Cerebellar nuclear complex (tissue), 1 donor: ENCODE measurements around the gene ARHGAP23.
"Not testable (repeated sequence)": the region's sequence is repeated elsewhere in the genome, so short reads cannot be mapped to it uniquely, and the experiment has no call there.

Experiments
- DNase-seq, 2 experiments: peaks; one replicate each; lab custom pipeline; 2025; lab: John Stamatoyannopoulos, UW

ARHGAP23 gene

DNA sequence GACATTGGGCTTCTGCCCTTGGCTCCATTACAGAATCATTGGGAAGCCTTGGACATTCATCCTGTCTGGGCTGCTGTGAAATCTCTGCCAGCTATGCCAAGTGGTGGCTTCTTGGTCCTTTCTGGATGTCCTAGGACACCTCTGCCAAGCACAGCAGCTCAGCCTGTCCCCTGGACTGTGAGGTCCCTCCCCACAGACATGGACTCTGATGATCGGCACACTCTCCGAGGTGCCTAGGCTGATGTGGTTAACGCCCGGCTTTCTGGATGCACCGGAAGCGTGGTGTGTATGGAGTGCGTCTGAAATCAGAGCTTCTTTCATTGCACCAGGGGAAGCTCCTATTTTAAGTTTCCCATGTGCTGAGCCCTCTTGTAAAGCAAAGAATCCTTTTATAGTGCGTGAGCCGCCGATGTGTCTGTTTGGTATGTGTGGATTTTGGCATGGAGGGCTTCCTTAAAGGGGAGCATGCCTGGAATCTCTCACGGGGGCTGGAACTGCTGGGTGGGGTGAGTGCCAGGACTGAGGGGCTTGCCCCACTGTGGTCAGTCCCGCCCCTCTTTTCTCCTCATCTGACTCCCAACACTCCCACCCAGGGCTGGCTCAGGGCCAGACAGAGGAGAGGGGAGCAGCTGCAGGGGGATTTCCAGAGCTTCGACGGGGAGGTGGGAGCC is 7.0 kb upstream of the ARHGAP23 start:
- no peak for DNase-seq

DNA sequence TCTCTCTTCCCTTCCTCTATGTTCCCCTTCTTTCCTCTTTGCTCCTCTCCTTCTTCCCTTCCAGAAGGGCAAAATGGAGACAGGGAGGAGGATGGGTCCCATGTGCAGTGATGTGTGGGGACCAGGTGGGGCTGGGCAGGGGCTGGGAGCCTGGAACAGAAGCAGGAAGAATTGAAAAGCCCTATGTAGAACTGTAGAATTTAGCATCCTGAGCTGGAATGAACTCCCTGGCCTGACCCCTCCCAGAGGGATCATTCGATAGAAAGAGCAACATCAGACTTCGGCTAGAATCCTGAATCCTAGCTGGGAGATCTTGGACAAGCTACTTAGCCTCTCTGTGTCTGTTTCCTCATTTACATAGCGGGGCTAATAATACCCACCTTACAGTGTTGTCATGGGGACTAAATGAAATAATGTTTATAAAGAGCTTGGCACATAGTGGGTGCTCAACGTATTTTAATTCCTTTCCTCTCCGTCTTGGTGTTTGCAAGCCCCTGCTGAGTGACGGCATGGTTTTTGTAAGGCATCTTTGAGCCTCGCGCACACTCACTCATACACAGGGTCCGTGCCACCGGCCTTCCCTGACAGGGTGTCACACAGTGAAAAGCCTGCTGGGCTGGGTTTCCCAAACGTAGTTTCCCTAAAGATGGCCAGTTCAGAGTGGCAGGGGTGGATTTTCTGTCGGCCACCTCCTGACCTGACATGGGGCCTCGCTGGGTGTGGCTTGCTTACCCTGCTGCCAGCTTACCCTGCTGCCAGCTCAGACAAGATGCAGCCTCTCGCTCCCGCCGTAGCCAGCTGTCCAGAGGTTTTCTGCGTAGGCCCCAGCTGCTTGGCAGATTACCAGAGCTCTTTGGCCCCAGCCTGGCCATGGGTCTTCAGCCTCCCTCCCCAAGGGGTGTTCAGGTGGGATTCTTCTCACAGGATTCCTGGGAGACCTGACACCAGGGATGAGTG is 6.1 kb upstream of the ARHGAP23 start:
- DNase-seq, result no peak

DNA sequence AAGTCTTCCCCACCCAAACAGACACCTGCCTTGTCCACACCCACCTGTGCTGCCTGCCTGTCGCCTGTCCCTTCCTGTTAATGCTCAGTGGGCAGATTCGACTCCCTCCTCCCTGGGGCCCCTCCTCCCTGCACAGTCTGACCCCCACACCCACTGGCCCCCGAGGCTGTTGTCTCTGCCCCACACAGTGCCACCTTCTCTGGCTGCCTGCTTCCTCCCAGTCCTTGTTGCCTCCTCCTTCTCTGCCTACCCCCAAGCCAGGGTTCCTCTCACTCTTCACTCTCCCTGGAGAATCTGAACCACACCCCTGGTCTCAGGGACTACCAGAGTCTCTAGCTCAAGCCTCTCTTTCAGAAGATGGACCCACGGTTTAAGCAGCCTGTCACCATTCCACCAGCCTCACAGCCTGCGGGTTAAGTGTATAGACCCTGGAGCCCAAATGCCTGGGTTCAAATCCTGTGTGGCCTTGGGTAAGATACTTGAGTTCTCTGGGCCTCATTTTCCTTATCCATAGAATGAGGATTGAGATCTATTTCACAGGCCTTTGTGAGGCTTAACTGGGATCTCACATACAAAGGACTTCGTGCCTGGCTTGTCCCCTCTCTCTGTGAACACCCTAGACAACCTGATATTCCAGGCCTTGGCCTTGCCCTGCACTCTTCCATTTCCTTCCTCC is 3.8 kb upstream of the ARHGAP23 start:
- no peak for DNase-seq

DNA sequence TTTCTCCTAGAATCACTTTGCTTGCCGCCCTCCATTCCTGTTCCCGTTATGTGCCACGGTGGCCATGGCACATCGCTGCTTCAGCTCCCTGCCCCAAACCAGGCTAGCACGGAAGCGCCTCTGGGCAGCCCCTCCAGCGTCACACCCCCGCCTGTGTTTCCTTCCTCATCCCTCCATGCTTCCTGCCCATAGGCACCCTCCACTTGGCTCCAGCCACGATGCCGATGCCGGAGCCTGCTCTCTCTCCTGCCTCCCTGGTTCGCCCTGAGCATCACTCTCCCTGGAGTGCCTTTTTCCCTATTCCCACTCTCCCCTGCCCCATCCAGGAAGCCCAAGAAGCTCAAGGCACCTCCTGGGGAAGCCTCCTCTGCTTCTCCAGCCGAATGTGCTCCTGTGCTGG is 3.2 kb upstream of the ARHGAP23 start:
- no peak for DNase-seq

DNA sequence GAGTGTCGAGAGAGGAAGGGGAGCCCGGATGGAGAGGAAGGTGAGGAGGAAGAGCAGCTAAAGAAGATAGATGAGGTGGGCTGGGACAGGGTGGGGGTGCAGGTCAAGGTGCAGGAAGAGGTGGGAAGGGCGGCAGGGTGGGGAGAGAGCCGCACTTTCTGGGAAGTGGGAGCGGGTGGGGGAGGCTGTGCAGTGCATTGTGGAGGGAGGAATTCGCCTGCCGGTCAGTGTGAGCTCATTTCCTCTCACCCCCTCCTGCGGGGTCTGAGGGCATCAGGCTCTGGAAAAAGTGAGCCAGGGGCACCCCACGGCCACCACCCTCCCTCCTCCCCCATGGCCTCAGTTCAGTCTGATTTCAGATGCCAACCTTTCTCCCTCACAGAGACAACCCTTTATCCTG is 2.5 kb upstream of the ARHGAP23 start:
- DNase-seq, result no peak

DNA sequence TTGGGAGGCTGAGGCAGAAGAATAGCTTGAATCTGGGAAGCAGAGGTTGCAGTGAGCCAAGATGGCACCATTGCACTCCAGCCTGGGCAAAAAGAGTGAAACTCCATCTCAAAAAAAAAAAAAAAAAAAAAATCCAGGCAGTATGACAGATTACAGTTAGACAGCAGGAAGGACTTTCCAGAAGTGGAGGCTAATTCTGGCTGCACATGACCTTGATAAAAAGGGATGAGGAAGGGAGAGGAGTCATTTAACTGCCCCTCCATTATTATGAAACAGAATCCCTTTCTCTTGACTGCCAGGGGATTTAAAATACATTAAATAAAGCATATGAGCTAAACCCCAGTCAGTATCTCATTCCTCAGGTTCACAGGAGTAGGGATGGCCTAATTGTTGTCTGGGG is 1.8 kb upstream of the ARHGAP23 start:
- no peak for DNase-seq

DNA sequence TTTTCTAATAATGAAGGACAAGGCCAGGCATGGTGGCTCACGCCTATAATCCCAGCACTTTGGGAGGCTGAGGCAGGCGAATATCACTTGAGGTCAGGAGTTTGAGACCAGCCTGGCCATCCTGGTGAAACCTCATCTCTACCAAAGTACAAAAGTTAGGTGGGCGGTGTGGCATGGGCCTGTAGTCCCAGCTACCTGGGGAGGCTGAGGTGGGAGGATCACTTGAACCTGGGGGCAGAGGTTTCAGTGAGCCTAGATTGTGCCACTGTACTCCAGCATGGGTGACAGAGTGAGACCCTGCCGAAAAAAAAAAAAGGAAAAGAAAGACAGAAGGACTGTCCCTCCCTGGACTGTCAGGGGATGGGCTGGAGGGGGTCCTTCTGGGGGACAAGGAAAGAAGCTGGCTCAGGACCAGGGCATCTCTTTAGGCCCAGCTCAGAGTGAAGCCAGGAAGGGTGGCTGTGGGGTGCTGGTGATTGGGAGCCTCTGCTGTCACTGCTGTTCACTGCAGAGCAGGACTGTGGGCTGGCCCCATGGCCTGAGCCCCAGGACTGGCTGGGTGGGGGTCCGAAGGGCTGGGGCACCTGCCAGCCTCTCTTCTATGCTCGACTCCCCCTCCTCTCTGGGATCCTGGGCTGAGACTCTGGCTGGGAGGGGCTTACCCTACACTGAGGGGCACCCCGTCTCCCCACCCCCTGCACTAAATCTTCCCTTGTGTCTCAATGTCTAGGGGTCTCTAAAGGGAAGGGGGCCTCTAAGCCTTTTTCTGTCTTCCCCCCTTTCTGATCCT is 909 bp upstream of the ARHGAP23 start:
- DNase-seq, result no peak

DNA sequence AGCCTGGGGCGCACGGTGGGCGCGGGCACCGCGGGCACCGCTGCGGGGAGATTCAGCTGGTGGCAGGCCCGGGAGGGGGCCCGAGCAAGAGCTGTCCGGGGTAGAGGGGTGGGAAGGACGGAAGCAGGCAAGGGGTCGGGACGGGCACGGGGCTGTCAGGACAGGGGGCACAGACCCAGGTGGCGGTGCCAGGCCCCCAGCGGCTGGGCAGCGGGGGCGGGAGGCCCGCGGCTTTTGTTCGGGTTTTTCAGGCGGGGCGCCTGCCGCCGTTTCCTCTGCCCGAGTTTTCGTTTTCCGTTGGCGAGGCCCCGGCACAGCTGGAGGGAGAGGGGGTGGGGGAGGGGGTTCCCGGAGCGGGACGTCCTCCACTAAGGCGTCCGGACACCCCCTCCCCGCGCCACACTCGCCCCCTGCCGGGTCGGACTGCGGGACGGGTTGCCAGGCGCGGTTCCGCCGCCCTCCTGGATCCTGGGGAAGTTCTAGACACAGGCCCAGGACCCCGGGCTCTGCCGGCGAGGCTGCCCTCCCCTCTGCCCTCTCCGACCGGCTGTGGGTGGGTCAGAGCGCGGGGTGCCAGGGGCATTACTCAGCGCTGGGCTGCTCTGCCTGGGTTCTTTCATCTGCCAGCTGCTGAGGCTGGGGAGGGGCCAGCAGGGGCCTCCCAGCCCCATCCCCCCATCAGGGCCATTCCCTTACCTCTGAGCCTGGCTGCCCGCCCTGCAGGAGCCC is 543 bp downstream of the ARHGAP23 start:
- no peak for DNase-seq

DNA sequence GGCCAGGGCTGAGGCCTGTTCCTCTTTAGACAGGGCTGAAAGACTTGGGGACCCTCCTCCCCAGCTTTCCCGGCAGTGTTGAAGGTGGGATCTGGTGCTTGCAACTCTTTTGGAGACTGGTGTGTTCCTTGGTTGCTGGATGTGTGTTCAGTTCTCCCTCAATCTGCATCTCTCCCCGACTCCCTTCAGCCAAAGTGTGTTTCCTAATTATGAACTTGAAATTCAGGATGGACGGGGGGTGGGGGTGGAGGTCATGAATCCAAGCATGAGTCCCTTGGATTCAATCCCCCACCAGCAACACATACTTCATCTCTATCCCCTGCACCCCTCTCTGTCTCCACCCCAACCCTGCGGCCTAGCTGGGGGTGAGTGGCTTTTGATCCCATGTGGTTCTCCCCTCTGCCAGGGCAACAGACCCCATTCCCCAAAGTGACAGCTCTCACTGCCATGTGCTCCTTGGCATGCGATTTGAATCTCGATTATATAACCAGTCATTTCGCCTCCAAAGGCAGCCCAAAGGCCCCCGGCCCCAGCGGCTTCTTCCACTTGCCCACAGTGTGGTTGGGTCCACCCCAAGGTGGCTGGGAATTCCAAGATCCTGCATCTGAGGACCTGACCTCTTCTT is 1.3 kb downstream of the ARHGAP23 start:
- DNase-seq, result no peak

DNA sequence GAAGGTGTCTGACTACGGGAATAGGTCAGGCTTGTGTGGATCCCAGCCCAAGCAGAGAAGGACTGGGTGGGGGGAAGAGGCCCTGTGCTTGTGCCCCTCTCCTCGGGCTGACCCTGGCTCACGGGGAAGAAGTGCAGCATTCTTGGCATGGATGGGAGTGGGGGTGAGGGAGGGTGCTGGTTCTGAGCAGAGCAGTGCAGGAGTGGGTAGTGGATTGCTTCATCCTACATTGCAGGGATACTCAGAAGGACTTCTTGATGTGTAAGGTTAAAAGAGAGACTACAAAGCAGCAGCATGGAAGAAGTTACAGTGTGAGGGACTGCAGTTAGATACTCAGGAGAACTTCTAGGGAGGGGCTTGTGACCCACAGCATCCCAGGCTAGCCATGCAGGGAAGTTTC is 2.1 kb downstream of the ARHGAP23 start:
- DNase-seq, result no peak

DNA sequence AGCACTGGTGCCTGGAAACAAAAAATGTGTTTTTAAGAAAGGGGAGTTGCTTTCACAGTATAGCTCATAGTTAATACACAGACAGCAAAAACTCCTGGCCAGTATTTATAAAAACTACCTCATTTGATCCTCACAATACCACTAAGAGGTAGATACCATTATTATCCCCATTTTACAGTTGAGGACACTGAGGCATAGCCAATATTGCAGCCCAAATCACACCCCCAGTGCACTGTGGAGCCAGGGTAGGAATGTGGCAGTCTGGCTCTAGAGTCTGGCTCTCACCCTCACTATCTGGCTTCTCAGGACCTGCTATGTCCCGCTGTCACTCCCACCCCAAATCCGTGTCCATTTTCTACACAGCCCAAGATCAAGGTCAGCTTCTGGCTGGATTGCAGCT is 2.6 kb downstream of the ARHGAP23 start:
- no peak for DNase-seq

DNA sequence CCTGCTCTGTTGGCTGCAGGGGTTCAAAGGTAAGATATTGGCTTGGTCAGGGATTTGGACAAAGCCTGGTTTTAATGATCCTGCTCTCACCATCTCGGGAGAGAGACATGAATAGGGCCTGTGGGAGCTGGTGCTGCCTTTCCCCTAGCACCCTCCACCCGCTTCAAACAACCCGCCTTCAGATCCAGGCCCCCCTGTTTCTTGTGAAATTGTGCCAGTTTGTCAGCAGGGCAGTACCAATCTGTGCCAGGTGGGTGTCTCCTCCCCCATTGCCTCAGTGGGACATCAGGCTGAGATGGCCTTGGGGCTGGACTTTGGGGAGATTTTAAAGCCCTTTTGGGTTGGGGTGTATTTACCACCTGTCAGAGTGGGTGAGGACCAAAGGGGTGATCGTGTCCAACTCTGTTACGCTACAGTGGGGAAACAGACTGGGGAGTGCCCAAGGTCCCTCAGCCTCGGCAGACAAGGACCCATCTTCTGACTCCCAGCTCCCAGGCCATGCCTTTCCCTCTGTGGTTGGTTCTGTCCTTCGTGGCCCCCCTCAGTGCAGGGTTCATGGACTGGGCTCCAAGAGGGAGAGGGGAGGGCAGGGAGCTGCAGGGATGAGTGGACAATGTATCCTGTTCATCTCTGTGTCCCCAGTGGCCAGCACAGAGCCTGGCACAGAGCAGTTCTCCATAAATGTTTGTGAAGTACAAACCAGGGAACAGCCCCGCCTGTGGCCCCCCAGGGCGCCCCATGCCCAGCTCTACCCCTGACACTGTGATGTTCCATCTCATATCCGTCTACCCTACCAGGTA is 3.3 kb downstream of the ARHGAP23 start:
- no peak for DNase-seq

DNA sequence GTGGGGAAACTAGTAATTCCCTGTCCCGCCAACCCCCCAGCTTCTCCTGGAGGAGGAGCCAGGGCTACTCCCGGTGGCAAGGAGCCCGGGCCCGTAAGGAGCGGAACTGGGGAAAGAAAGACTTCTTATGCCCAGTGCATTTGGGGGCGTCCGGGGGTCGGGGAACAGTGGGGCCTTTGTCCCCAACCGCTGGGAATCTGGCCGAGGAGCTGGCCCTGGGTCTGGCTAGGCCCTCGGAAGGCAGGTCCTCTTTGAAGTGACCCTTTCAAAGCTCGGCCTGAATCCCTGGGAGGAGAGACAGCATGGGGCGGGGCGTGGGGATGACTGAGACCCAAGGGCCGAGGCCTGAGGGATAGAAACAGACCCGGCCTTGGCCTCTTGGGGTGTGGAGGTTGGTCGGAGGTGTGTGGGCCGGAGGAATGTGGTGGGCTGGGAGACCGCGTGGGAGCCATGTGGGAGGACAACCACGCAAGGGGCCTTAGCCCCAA is 6.0 kb downstream of the ARHGAP23 start:
- no peak for DNase-seq

DNA sequence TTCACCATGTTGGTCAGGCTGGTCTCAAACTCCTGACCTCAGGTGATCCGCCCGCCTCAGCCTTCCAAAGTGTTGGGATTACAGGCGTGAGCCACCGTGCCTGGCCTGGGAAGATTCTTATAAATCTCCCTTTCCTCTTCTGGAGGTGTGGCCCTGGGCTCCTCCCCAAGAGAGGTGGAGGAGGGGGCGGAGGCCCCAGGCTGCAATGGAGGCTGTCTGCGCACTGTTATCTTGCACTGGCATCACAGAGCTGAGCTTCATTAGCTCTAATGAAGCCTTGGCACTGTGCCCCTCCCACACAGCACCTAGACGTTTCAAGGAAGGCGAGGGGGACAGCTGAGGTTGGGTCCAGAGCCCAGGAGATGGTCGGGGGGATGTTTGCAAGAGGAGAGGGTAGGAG is 7.5 kb downstream of the ARHGAP23 start:
- DNase-seq, result no peak

DNA sequence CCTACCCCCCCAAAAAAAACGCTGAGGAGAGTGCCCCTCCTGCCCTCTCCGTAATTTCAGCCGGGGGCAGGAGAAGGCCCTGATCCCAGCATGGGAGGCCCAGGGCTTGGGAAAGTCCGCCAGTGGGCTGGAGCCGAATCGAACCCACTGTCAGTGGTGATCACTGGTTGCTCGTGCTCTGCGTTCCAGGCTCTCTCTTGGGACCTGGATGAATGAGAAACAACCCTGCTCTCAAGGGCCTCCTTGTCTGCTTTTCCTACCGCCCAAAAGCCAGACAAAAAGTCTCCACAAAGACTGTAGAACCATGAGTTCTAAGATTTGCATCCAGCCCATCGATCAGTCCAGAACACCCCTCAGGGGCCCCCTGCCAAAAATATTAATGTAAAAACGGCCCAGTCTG is 8.1 kb downstream of the ARHGAP23 start:
- no peak for DNase-seq

DNA sequence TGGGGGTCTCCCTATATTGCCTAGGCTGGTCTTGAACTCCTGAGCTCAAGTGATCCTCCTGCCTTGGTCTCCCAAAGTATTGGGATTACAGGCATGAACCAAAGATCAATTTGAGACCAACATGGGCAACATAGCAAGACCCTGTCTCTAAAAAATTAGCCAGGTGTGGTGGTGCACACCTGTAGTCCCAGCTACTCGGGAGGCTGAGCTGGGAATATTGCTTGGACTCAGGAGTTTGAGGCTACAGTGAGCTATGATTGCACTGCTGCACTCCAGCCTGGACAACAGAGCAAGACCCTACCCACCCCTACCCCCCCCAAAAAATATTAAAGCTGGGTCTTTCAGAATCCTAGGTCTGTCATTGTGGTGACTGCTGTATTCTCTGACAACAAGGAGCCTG is 9.0 kb downstream of the ARHGAP23 start:
- not testable (repeated sequence) for DNase-seq

DNA sequence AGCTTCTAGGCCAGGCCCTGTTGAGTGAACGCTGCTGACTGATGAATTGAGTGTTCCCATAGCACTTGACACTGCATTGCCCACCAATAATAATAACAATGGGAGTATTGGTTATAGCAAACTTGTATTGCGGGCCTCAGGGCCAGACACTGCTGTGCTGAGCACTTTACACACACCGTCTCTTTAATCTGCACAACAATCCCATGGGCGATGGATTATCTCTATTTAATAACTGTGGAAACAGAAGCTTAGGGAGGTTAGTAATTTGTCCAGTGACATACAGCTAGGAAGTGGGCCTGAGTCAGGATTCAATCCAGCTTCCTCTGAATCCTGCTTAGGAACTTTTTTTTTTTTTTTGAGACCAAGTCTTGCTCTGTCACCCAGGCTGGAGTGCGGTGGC is 11.2 kb downstream of the ARHGAP23 start:
- DNase-seq, result no peak

DNA sequence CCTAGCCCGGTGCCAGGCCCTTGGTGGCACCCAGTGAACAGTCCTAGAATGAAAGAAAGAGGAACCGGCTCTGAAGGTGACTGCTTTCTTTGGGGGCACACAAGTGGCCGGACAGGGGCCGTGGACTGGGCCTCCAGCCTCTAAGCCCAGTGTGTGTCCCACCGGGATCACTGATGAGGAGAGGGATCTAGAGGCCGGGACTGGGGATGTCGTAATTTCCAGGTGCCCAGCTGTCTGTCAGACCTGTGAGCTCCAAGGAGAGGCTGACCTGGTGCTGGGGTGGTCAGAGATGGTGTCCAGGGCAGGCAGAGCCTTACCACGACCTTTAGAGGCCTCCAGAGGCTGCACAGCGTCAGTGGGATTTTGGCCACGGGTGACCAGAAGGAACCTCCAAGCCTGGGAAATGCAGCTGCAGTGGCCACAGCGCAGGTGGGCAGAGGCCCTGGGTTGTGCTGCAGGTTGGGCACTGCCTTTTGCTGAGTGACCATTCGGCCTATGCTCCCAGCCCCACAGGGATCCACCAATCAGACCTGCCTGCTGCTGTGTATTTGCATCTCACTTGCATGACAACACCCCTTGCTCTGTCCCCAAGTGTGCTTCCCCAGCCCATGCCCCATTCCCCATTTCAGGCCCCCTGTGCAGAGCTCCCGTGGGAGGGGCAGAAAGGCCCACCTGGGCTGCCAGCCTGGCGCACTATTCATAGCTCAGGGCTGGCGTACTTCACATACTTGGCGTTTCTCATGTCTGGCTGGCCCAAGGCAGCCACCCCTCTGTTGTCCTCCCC is 12.5 kb downstream of the ARHGAP23 start:
- DNase-seq, result no peak

DNA sequence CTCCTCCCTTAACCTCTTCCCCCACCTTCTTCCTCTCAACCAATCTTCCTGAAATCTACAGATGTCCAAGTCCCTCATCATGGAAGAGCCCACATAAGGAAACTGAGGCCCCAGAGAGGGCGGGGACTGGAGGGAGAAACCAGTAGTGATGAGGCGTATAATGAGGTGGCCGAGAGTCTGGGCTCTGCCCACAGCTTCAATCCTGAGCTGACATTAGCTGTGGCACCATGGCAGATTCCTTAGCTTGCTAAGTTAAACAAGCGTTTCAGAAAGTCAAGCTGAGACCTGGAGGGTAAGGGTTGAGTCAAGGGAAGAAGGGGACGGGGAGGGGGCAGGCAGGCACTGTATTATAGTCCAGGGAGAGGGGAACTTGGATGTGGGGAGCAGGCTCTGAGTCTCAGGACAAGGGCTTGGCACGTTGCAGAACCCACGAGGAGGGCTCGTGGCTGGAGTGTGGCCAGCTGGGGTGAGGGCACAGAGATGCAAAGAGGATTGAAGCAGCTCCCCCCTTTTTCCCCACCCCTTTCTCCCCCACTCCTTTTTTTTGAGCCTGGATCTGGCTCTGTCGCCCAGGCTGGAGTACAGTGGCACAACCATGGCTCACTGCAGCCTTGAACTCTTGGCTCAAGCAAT is 13.3 kb downstream of the ARHGAP23 start:
- no peak for DNase-seq
